Omental fat pad (tissue), 4 donors: ENCODE data around the gene CORO2A. TPM values are rescaled to one million over a fixed set of nuclear protein-coding genes. Genes with fewer than 3 reads are reported as not detected.

Experiments used
- ATAC-seq: fragments of 150-250 bp; one replicate; pipeline ENCODE4 v1.9.1; 2016; ENCODE audit warnings: mild to moderate bottlenecking, moderate library complexity; ENCODE audit not compliant: low FRiP score
- DNase-seq: peaks from one replicate; pipeline ENCODE4 v3.0.0-alpha.2; 2019; ENCODE audit warnings: low spot score
- total RNA-seq, 4 donors: library from RNA; depleted of rRNA; stranded (reverse); fragments of >200 nt; gene quantifications; one replicate each; pipeline ENCODE4 v1.1.0, GENCODE V29; 2016
- TF ChIP-seq, protein P1 (sequence below), 3 donors: fragments of 450-650 bp; IDR thresholded peaks; one replicate each; pipeline ENCODE4 v1.5.1; 2016 to 2017; ENCODE audit warnings: antibody characterized with exemption in 3 of 3, mild to moderate bottlenecking in 3 of 3, moderate library complexity in 2 of 3

The CORO2A gene
- total RNA-seq, 4 donors from 2014 or later: 0.56 to 4.4 (median 2.9) TPM

DNA sequence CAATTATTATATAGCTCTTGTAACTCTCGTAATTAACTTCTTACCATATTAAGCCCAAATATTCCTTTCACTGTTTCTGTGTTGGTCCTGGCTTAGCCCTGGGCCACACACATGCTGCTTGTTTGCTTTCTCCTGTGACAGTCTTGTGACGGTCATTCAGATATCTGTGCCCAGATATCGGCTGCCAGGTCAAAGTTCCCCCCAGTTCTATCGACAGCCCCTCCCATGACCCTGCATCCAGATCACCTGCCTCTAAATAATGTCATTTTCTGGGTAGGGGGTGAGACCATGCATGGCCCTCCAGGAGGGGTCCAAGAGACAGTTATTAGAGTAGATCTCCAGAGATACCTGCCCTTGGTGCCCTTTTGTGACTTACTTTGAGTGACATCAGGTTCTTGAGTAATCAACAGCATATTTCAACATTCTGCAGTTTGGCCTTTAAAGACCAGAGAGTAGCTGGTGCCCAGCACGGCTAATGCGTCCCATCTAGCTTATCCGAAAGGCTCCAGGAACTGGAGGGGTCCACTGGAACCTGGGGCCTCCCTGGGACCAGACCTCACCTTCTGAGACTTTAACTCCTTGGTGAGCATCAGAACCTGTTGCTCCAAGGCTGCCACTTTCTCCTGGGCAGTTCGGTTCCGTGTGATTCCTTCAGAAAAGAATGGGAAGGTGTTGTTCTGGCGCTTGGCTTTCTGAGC lies 36.1 kb upstream of the CORO2A start:
- DNase-seq (no peak), ATAC-seq (no peak)
- TF ChIP-seq, protein P1, sequence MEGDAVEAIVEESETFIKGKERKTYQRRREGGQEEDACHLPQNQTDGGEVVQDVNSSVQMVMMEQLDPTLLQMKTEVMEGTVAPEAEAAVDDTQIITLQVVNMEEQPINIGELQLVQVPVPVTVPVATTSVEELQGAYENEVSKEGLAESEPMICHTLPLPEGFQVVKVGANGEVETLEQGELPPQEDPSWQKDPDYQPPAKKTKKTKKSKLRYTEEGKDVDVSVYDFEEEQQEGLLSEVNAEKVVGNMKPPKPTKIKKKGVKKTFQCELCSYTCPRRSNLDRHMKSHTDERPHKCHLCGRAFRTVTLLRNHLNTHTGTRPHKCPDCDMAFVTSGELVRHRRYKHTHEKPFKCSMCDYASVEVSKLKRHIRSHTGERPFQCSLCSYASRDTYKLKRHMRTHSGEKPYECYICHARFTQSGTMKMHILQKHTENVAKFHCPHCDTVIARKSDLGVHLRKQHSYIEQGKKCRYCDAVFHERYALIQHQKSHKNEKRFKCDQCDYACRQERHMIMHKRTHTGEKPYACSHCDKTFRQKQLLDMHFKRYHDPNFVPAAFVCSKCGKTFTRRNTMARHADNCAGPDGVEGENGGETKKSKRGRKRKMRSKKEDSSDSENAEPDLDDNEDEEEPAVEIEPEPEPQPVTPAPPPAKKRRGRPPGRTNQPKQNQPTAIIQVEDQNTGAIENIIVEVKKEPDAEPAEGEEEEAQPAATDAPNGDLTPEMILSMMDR (IDR thresholded peaks at IDR 0.05): no peak

DNA sequence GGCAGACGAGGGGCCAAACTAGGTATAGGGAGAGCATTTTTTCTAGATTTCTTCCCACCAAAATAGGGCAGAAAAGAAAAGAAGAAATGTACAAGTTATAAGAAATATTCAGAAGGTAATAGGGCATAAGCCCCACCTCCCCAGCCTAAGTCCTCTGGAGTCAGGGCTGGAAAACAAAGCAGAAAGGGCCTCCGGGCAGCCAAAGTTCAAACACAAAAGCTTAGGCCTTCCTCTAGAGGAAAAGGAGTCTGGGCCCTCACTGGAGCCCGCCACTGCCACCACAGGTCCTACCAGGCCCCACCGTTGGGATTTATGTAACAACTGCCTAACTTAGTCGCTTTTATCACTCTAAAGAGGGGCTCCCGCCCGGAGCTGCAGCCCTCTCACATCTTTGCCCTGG lies 35.4 kb upstream of the CORO2A start:
- no peak for ATAC-seq
- DNase-seq: no peak
- TF ChIP-seq, protein P1 (IDR thresholded peaks at IDR 0.05): no peak

DNA sequence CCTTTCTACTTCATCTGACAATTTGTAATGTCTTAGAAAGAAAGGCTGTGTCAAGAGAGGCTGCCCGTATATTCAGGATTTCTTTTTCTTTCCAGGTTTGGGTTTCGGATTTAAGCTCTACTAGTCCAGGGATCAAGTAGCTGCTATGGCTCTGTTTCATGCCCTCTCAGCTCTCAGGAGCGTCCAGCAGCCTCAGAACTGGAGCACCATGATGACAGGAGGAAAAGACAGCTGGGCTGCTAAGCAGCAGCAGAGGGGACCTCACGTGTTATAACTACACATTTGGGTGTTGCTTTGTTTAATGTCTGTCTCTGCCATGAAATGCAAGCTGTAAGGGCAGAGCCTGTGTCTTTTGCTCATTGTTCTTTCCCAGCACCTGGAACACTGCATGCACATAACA lies 34.5 kb upstream of the CORO2A start:
- ATAC-seq: no peak
- TF ChIP-seq, protein P1 (IDR thresholded peaks at IDR 0.05): no peak
- DNase-seq: no peak

DNA sequence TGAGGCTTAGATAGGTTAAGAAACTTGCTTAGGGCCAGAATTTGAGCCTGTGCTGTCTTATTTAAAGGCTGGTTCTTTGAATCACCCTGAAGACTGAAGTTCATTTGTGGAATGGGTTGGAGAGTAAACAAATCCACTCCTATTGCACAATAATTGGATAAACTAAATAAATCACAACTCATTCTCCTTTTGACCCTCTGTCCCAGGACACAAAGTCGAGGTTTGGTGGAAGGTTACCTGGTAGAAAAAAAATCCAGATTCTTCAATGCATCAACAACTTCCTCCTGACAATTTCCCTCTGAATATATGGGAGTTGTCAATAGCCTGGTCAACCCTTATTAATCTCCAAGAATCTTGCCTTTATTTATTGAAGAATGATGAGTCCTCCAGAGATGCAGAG lies 34.1 kb upstream of the CORO2A start:
- no peak for DNase-seq
- no peak for ATAC-seq
- TF ChIP-seq, protein P1 (IDR thresholded peaks at IDR 0.05): no peak

DNA sequence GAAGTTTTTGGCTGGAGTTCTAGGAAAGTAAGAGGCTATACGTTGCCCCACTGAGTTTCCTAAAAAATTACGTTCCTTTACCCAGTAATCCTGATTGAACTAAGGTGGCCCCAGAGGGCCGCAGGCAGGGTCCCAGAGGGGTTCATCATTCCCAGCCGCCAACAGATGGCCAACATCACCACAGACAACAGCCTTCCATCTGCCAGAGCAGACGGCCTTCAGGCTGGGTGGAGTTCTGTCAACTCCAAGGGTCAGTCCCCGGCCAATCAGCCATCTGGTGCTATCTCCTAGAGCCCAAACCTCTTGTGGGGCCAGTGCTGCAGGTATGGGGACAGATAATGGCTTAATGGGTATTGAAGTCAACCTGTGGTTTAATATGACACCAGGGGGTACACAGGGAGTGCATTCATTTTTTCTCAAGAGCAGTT lies 32.6 kb upstream of the CORO2A start:
- TF ChIP-seq, protein P1 (IDR thresholded peaks at IDR 0.05): no peak
- no peak for DNase-seq
- ATAC-seq: no peak

DNA sequence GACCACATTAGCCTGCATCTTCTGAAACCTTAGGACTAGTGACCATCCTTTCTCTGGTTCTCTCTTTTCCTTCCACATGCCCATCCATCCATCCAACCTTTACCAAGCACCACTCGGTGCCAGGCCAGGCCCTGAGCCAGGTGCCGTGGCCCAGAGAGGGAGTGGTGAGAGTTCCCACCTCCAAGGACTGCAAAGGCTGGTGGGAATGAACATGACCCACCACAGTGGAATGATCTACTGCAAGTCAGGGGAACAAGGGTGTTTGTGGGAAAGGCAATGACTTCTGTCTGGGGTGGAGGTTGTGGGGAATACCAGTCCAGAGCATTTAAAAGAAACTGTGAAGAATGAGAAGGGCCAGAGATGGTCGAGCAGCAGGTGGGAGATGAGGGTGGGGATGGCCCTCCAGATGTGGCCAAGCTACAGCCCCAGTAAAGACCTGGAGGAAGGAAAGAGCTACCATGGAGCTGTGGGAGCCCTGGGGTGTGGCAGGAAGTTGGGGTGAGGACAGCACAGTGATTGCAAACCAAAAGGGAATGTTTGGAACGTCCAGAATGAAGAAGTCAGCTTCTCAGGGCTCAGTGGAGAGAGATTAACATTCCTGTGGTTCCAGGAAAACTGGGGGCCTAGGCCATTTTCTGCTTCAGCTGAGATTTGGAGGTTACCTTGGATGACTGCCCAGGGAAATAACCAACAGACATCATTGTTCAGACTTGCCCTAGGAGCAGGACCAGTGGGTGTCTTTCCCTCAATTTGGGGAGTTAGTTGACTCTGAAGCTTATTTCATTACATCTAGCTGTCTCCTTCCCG lies 30.7 kb upstream of the CORO2A start:
- TF ChIP-seq, protein P1 (IDR thresholded peaks at IDR 0.05): no peak
- ATAC-seq (no peak), DNase-seq (no peak)
